Natural killer cell (primary cell): Measurements from ENCODE around the gene DACT1. TPM values are rescaled to one million over a fixed set of nuclear protein-coding genes. Genes with fewer than 3 reads are reported as not detected.

Experiments
- ATAC-seq, 3 donors: fragments of 150-1000 bp in 2 of 3; fragments of 200-7000 bp in 1 of 3; cut with Tn5 transposase; 1 replicate in 1 of 3; 2 replicates in 2 of 3; pipeline ENCODE4 v1.10.0; 2021; ENCODE audit warnings: mild to moderate bottlenecking in 2 of 3, moderate library complexity in 2 of 3
- DNase-seq, 2 donors: peaks; one replicate each; pipeline versions ENCODE4 v3.0.0 to v3.0.0-alpha.2; 2013 to 2021; ENCODE audit warnings: mixed read lengths in 1 of 2
- H3K27ac ChIP-seq: one replicate; pipeline ENCODE4 v1.5.1; 2013; ENCODE audit warnings: mild to moderate bottlenecking, low read length
- H3K27me3 ChIP-seq: one replicate; pipeline ENCODE4 v1.6.1; 2013; ENCODE audit warnings: low read length; ENCODE audit not compliant: control insufficient read depth, insufficient read depth
- H3K36me3 ChIP-seq: one replicate; pipeline ENCODE4 v1.6.1; 2013; ENCODE audit warnings: low read length; ENCODE audit not compliant: control insufficient read depth, insufficient read depth
- H3K4me1 ChIP-seq: one replicate; pipeline ENCODE4 v1.6.1; 2013; ENCODE audit warnings: low read length; ENCODE audit not compliant: control insufficient read depth, insufficient read depth
- H3K4me3 ChIP-seq: one replicate; pipeline ENCODE4 v1.5.1; 2013; ENCODE audit warnings: low read length
- H3K9me3 ChIP-seq: one replicate; pipeline ENCODE4 v1.6.1; 2013; ENCODE audit warnings: low read length; ENCODE audit not compliant: control insufficient read depth, insufficient read depth
- H3K27ac Mint-ChIP-seq, 2 donors: one replicate each; pipeline ENCODE4 v1.8.0; 2022; ENCODE audit warnings: mild to moderate bottlenecking in 2 of 2, mixed read lengths in 2 of 2, moderate library complexity in 1 of 2
- H3K27me3 Mint-ChIP-seq, 2 donors: one replicate each; pipeline ENCODE4 v1.8.0; 2022; ENCODE audit warnings: low read depth in 2 of 2, mixed read lengths in 2 of 2
- H3K36me3 Mint-ChIP-seq: one replicate; pipeline ENCODE4 v1.8.0; 2022; ENCODE audit warnings: mixed read lengths
- H3K4me1 Mint-ChIP-seq, 2 donors: one replicate each; pipeline ENCODE4 v1.8.0; 2022; ENCODE audit warnings: mixed read lengths in 2 of 2
- H3K4me3 Mint-ChIP-seq: one replicate; pipeline ENCODE4 v1.8.0; 2022; ENCODE audit warnings: mild to moderate bottlenecking, moderate library complexity, mixed read lengths
- H3K9me3 Mint-ChIP-seq, 2 donors: one replicate each; pipeline ENCODE4 v1.8.0; 2022; ENCODE audit warnings: mixed read lengths in 2 of 2
- WGBS: methylation state at CpG from one replicate; pipeline ENCODE4 v1.1.7; 2013; ENCODE audit warnings: missing lambda C conversion rate; ENCODE audit not compliant: insufficient coverage; 5-methylcytosine and 5-hydroxymethylcytosine counted together
- intact Hi-C: fragments of 100-400 bp; cut with micrococcal nuclease; formaldehyde crosslinking; loops from one replicate; pipeline ENCODE4 v1.14.2; 2022
- total RNA-seq, 4 donors: library from RNA; stranded (reverse); fragments of 120-200 nt in 1 of 4; gene quantifications; one replicate each; pipeline versions ENCODE4 v1.2.3 to v1.2.4, GENCODE V29; 2013 to 2022
- TF ChIP-seq, protein P1 (sequence below): fragments of 200-600 bp; IDR thresholded peaks from one replicate; pipeline ENCODE4 v1.8.0; 2022; ENCODE audit warnings: antibody characterized with exemption

DACT1 gene
- total RNA-seq, 3 donors from 2014 or later (not counting 1 experiment from before 2014, with no cell fraction given) = 0.20 to 0.45 (median 0.33) TPM

DNA sequence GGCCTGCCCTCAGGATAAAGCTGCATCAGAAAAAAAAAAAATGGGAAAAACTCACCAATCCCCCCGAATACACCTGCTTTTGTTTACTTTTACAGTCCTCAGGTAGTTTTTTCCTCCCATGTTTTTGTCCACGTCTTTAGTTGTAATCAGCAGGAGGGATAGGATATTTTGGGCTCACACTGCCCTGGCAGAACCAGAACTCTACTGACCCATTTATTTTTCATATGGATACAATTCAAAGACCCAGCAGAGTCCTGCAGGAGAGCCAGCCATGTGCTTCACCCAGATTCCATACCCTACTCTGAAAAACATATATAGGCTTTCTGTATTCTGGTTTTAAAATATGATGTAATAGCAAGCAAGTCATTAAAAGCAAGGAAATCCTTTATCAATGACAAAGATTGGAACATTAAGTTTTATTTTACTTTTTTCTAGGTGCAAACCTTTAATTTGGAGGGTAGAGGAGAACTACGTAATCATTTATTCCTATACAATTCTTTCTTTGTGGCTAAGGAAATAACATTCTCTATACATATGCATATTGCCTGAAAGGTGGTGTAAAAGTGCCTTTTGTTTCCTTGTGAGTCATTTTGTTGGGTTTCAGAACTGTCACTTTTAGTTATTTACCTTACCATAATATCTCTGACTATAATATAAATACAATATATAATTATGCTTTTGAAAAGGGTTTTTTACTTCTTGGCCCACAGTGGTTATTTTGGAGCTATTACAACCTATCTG lies 19.1 kb downstream of the DACT1 start:
- TF ChIP-seq, protein P1, sequence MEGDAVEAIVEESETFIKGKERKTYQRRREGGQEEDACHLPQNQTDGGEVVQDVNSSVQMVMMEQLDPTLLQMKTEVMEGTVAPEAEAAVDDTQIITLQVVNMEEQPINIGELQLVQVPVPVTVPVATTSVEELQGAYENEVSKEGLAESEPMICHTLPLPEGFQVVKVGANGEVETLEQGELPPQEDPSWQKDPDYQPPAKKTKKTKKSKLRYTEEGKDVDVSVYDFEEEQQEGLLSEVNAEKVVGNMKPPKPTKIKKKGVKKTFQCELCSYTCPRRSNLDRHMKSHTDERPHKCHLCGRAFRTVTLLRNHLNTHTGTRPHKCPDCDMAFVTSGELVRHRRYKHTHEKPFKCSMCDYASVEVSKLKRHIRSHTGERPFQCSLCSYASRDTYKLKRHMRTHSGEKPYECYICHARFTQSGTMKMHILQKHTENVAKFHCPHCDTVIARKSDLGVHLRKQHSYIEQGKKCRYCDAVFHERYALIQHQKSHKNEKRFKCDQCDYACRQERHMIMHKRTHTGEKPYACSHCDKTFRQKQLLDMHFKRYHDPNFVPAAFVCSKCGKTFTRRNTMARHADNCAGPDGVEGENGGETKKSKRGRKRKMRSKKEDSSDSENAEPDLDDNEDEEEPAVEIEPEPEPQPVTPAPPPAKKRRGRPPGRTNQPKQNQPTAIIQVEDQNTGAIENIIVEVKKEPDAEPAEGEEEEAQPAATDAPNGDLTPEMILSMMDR = no peak
- Histone ChIP-seq H3K27me3 (no peaks in the 10 kb centered on the region), H3K4me1 (no peaks in the 10 kb centered on the region), H3K36me3 (no peaks in the 10 kb centered on the region), H3K27ac (no peak overlapping the region), H3K9me3 (no peaks in the 10 kb centered on the region), H3K4me3 (no peak overlapping the region)
- H3K36me3 Mint-ChIP-seq = no peaks in the 10 kb centered on the region
- DNase-seq (no peak), ATAC-seq (no peak)
- no peak overlapping the region for H3K27ac Mint-ChIP-seq
- no peaks in the 10 kb centered on the region for H3K9me3 Mint-ChIP-seq
- no CpG with 5 or more reads among the region's 3 CpGs for WGBS
- no peaks in the 10 kb centered on the region for H3K4me1 Mint-ChIP-seq
- no peak overlapping the region for H3K4me3 Mint-ChIP-seq
- peaks cover 5 to 15% of the 10 kb centered on the region in 2 donors for H3K27me3 Mint-ChIP-seq
- intact Hi-C loops = no loop called here

DNA sequence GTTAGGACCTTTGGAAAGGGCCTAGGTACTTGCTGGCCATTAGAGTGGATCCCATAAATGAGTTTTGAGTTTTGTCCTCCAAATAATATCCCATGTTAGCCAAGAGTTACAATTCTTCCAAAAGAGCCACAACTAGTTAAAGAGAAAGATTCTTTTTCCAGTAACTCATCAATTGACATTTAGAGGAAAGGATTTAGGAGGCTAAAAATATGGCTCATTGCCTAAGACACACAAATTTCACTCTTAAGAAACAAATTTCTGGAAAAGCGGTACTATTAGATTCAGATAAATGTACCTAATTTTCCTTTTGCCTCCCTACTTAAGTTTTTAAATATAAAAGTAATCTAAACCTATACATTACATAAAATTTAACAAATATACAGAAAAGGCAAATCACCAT lies 21.3 kb downstream of the DACT1 start:
- Mint-ChIP-seq H3K36me3 (no peaks in the 10 kb centered on the region), H3K4me3 (no peak overlapping the region), H3K27ac (no peak overlapping the region), H3K9me3 (no peaks in the 10 kb centered on the region), H3K4me1 (no peaks in the 10 kb centered on the region), H3K27me3 (peaks cover 0 to 12% of the 10 kb centered on the region in 2 donors)
- Histone ChIP-seq H3K9me3 (no peaks in the 10 kb centered on the region), H3K4me3 (no peak overlapping the region), H3K4me1 (no peaks in the 10 kb centered on the region), H3K36me3 (no peaks in the 10 kb centered on the region), H3K27me3 (no peaks in the 10 kb centered on the region), H3K27ac (no peak overlapping the region)
- 100% methylated on average over 1 of the region's 1 CpG for WGBS
- ATAC-seq = no peak
- TF ChIP-seq, protein P1 = no peak
- DNase-seq = no peak
- intact Hi-C loops = no loop called here

DNA sequence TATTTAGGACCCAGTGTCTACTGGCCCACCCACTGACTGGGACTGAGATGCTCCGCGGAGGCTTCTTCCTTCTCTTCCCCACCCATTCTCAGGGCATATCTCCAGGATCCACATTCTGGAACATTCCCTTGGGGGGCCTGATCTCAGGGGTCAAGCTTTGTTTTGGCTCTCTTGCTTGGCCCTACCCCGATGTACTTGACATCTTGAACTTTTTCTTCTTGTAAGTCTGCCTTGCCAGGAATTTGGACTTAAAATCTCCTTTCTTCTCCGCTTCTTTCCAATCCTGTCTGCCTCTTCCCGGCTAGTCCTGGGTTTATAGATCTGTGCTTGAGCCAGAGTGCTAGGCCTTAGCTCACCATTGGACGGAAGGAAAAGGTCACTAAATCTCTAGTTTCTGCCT lies 22.1 kb downstream of the DACT1 start:
- Mint-ChIP-seq H3K36me3 (no peaks in the 10 kb centered on the region), H3K4me1 (no peaks in the 10 kb centered on the region), H3K4me3 (no peak overlapping the region), H3K27ac (no peak overlapping the region), H3K9me3 (no peaks in the 10 kb centered on the region), H3K27me3 (peaks cover 0 to 16% of the 10 kb centered on the region in 2 donors)
- no peak overlapping the region for H3K27ac ChIP-seq
- no peak overlapping the region for H3K4me3 ChIP-seq
- H3K27me3 ChIP-seq = no peaks in the 10 kb centered on the region
- no peak for ATAC-seq
- H3K36me3 ChIP-seq = no peaks in the 10 kb centered on the region
- 96% methylated on average over 5 of the region's 6 CpGs for WGBS
- intact Hi-C loops = no loop called here
- no peak for DNase-seq
- no peaks in the 10 kb centered on the region for H3K9me3 ChIP-seq
- H3K4me1 ChIP-seq = no peaks in the 10 kb centered on the region
- TF ChIP-seq, protein P1 = no peak

DNA sequence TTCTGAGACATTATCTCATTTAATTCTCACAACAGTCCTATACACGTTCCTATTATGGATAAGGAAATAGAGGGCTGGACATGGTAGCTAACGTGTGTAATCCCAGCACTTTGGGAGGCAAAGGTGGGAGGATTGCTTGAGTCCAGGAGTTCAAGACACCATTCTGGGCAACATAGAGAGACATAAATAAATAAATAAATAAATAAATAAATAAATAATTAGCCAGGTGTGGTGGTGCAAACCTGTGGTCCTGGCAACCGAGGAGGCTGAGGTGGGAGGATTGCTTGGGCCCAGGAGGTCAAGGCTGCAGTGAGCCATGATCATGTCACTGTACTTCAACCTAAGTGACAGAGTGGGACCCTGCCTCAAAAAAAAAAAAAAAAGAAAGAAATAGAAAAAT lies 22.6 kb downstream of the DACT1 start:
- no peak overlapping the region for H3K27ac ChIP-seq
- H3K27me3 ChIP-seq = no peaks in the 10 kb centered on the region
- H3K4me1 ChIP-seq = no peaks in the 10 kb centered on the region
- WGBS = 91% methylated on average over 3 of the region's 3 CpGs
- no peak for DNase-seq
- no peak overlapping the region for H3K4me3 ChIP-seq
- TF ChIP-seq, protein P1 = no peak
- intact Hi-C loops = no loop called here
- H3K27me3 Mint-ChIP-seq = peaks cover 0 to 22% of the 10 kb centered on the region in 2 donors
- no peak for ATAC-seq
- H3K36me3 ChIP-seq = no peaks in the 10 kb centered on the region
- no peak overlapping the region for H3K4me3 Mint-ChIP-seq
- H3K36me3 Mint-ChIP-seq = no peaks in the 10 kb centered on the region
- no peak overlapping the region for H3K27ac Mint-ChIP-seq
- H3K9me3 ChIP-seq = no peaks in the 10 kb centered on the region
- no peaks in the 10 kb centered on the region for H3K9me3 Mint-ChIP-seq
- H3K4me1 Mint-ChIP-seq = no peaks in the 10 kb centered on the region
